NOMO-1 treated with dmso at 0.1 percent for 144 hours (cell line): Measurements from ENCODE around the gene PLCB4.
"Not testable (repeated sequence)": the region's sequence is repeated elsewhere in the genome, so short reads cannot be mapped to it uniquely, and the experiment has no call there.

Experiments used
- DNase-seq: peaks from one replicate; lab custom pipeline; 2025; ENCODE audit not compliant: unreplicated experiment; lab: John Stamatoyannopoulos, UW

The PLCB4 gene

GRCh38 chr20:9068841-9069663 is at the start of gene PLCB4:
PLCB4 (plus strand) TSS chr20:9069087; CDS start chr20:9307815, 238,728 bp downstream.
- no peak for DNase-seq

GRCh38 chr20:9019833-9020232 is 49.1 kb upstream of the PLCB4 start:
- no peak for DNase-seq

- DNase-seq, result no peak
These were observed 47.7 kb upstream of the PLCB4 start for GRCh38 chr20:9021216-9021615.

GRCh38 chr20:9021699-9022098 is 47.2 kb upstream of the PLCB4 start:
- DNase-seq, result no peak

- no peak for DNase-seq
These were observed 46.5 kb upstream of the PLCB4 start for GRCh38 chr20:9022376-9022775.

GRCh38 chr20:9024606-9025005 is 44.3 kb upstream of the PLCB4 start:
- DNase-seq, result no peak

GRCh38 chr20:9025011-9025410 is 43.9 kb upstream of the PLCB4 start:
- no peak for DNase-seq

GRCh38 chr20:9025643-9026042 is 43.2 kb upstream of the PLCB4 start:
- DNase-seq, result no peak

GRCh38 chr20:9027626-9028025 is 41.3 kb upstream of the PLCB4 start:
- no peak for DNase-seq

- DNase-seq, result no peak
These were observed 40.5 kb upstream of the PLCB4 start for GRCh38 chr20:9028419-9028818.

GRCh38 chr20:9031991-9032390 is 36.9 kb upstream of the PLCB4 start:
- no peak for DNase-seq

GRCh38 chr20:9032758-9033157 is 36.1 kb upstream of the PLCB4 start:
- DNase-seq, result no peak

- DNase-seq, result no peak
These were observed 33.8 kb upstream of the PLCB4 start for GRCh38 chr20:9035126-9035525.

- DNase-seq, result no peak
These were observed 32.3 kb upstream of the PLCB4 start for GRCh38 chr20:9036593-9036992.

GRCh38 chr20:9038791-9039535 is 29.9 kb upstream of the PLCB4 start:
- DNase-seq, result no peak

GRCh38 chr20:9040863-9041524 is 27.9 kb upstream of the PLCB4 start:
- no peak for DNase-seq

GRCh38 chr20:9043364-9043763 is 25.5 kb upstream of the PLCB4 start:
- DNase-seq, result no peak

- not testable (repeated sequence) for DNase-seq
These were observed 21.0 kb upstream of the PLCB4 start for GRCh38 chr20:9047928-9048327.

GRCh38 chr20:9051508-9051907 is 17.4 kb upstream of the PLCB4 start:
- peak; percentile 50 for DNase-seq

GRCh38 chr20:9052136-9052535 is 16.8 kb upstream of the PLCB4 start:
- DNase-seq, result no peak

GRCh38 chr20:9053108-9053507 is 15.8 kb upstream of the PLCB4 start:
- no peak for DNase-seq

GRCh38 chr20:9054176-9054575 is 14.7 kb upstream of the PLCB4 start:
- no peak for DNase-seq
